Body of pancreas (tissue), 4 donors: Measurements from ENCODE around the gene KCNMB1.

Source experiments
- POLR2A ChIP-seq, 3 donors: fragments of 450-650 bp; IDR thresholded peaks; one replicate each; pipeline ENCODE4 v1.6.1; 2016; ENCODE audit warnings: antibody characterized with exemption in 3 of 3, mild to moderate bottlenecking in 2 of 3
- TF ChIP-seq, protein P1 (sequence below), 7 experiments: fragments of 450-650 bp in 4 of 7; fragments of 200-600 bp in 3 of 7; sonication (generic) in 3 of 7; IDR thresholded peaks; one replicate each; pipeline ENCODE4 v1.5.1; 2016 to 2019; ENCODE audit warnings: antibody characterized with exemption in 7 of 7

DNA sequence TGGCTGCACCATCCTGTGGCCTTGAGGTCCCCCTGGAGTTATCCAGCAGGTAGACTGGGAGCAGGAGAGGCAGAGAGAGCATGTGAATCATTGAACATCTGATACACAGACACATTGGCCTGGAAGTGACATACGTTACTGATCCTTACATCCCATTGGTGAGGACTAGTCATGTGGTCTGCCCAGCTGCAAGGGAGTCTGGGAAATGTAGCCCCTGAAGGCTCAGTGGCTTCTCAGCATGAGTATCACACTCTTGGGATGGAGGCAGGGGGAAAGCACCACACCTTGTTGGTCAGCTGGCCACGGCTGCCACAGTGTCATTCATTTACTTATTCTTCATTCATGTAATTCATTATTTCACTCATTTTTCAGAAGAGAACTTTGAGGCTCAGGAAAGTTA lies 13.3 kb upstream of the KCNMB1 start:
- TF ChIP-seq, protein P1, sequence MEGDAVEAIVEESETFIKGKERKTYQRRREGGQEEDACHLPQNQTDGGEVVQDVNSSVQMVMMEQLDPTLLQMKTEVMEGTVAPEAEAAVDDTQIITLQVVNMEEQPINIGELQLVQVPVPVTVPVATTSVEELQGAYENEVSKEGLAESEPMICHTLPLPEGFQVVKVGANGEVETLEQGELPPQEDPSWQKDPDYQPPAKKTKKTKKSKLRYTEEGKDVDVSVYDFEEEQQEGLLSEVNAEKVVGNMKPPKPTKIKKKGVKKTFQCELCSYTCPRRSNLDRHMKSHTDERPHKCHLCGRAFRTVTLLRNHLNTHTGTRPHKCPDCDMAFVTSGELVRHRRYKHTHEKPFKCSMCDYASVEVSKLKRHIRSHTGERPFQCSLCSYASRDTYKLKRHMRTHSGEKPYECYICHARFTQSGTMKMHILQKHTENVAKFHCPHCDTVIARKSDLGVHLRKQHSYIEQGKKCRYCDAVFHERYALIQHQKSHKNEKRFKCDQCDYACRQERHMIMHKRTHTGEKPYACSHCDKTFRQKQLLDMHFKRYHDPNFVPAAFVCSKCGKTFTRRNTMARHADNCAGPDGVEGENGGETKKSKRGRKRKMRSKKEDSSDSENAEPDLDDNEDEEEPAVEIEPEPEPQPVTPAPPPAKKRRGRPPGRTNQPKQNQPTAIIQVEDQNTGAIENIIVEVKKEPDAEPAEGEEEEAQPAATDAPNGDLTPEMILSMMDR (IDR thresholded peaks at IDR 0.05) = no peak
- TF ChIP-seq POLR2A (IDR thresholded peaks at IDR 0.05) = no peak
